SW 1271 (cell line): Measurements from ENCODE around the gene GRK5.
"Not testable (repeated sequence)": the region's sequence is repeated elsewhere in the genome, so short reads cannot be mapped to it uniquely, and the experiment has no call there.

Experiments
- DNase-seq, 2 experiments: peaks; one replicate each; lab custom pipeline; 2025; lab: John Stamatoyannopoulos, UW

Gene GRK5

GRCh38 chr10:119207366-119207666, at the start of gene GRK5:
TSS of gene GRK5 (plus strand) at chr10:119207571. CDS start at chr10:119207918, 347 bp downstream.
- DNase-seq, result peak; percentile 71 to 86

- DNase-seq, result no peak
These were observed 48.0 kb upstream of the GRK5 start for GRCh38 chr10:119159332-119159731.

- DNase-seq, result no peak
These were observed 45.5 kb upstream of the GRK5 start for GRCh38 chr10:119161680-119162451.

- no peak for DNase-seq
These were observed 44.8 kb upstream of the GRK5 start for GRCh38 chr10:119162452-119163092.

GRCh38 chr10:119165171-119166117, 41.9 kb upstream of the GRK5 start, which contains the start of gene SFXN4:
TSS of gene SFXN4 (minus strand) at chr10:119165714. CDS start at chr10:119165647, 67 bp downstream.
- DNase-seq, result peak; percentile 7 to 65

- no peak for DNase-seq
These were observed 41.3 kb upstream of the GRK5 start for GRCh38 chr10:119166118-119166500.

GRCh38 chr10:119166564-119166963, 40.8 kb upstream of the GRK5 start:
- no peak for DNase-seq

GRCh38 chr10:119167041-119167440, 40.3 kb upstream of the GRK5 start:
- no peak for DNase-seq

GRCh38 chr10:119174109-119174508, 33.3 kb upstream of the GRK5 start:
- DNase-seq, result no peak

- no peak for DNase-seq
These were observed 31.2 kb upstream of the GRK5 start for GRCh38 chr10:119176166-119176565.

GRCh38 chr10:119177708-119178371, 29.5 kb upstream of the GRK5 start:
- no peak for DNase-seq

- peak; percentile 60 to 83 for DNase-seq
These were observed 28.8 kb upstream of the GRK5 start, which contains the start of gene PRDX3 for GRCh38 chr10:119178372-119179119. TSS of gene PRDX3 (minus strand) at chr10:119178812. CDS start at chr10:119178790, 22 bp downstream.

GRCh38 chr10:119180850-119181400, 26.4 kb upstream of the GRK5 start:
- not testable (repeated sequence) for DNase-seq

- no peak for DNase-seq
These were observed 23.5 kb upstream of the GRK5 start for GRCh38 chr10:119183664-119184412.

- no peak for DNase-seq
These were observed 17.5 kb upstream of the GRK5 start for GRCh38 chr10:119189811-119190282.

- DNase-seq, result peak; percentile 47 to 63
These were observed 17.0 kb upstream of the GRK5 start for GRCh38 chr10:119190353-119190752.

GRCh38 chr10:119190954-119191785, 16.2 kb upstream of the GRK5 start:
- no peak for DNase-seq

- no peak for DNase-seq
These were observed 15.5 kb upstream of the GRK5 start for GRCh38 chr10:119191881-119192280.

GRCh38 chr10:119197921-119198320, 9.4 kb upstream of the GRK5 start:
- no peak for DNase-seq
